Skin of body (tissue), 2 donors: ENCODE measurements around the gene MMS19. TPM values are rescaled to one million over a fixed set of nuclear protein-coding genes. Genes with fewer than 3 reads are reported as not detected.
"Not testable (repeated sequence)": the region's sequence is repeated elsewhere in the genome, so short reads cannot be mapped to it uniquely, and the experiment has no call there.

ENCODE experiments used
- DNase-seq: peaks from one replicate; lab custom pipeline; 2025; lab: John Stamatoyannopoulos, UW
- total RNA-seq: library from RNA; depleted of rRNA; stranded (reverse); fragments of >200 nt; gene quantifications from one replicate; pipeline ENCODE4 v1.2.3, GENCODE V29; 2014

Gene MMS19
- total RNA-seq, 1 donor from 2014 or later = 48.7 TPM

GRCh38 chr10:97502916-97503315 lies 4.7 kb upstream of the MMS19 start:
- no peak for DNase-seq

GRCh38 chr10:97500297-97500575 lies 2.0 kb upstream of the MMS19 start:
- DNase-seq = no peak

GRCh38 chr10:97499561-97500296 lies 1.5 kb upstream of the MMS19 start:
- no peak for DNase-seq

- no peak for DNase-seq
Observed at GRCh38 chr10:97498841-97499560, 779 bp upstream of the MMS19 start, which contains the start of gene UBTD1. TSS of gene UBTD1 (plus strand) at chr10:97498924. CDS start at chr10:97499204, 280 bp downstream.

GRCh38 chr10:97497572-97498075 lies 598 bp downstream of the MMS19 start:
- DNase-seq = no peak

- DNase-seq = no peak
Observed at GRCh38 chr10:97494863-97495506, 3.2 kb downstream of the MMS19 start.

- no peak for DNase-seq
Observed at GRCh38 chr10:97494151-97494550, 4.1 kb downstream of the MMS19 start.

GRCh38 chr10:97490592-97490991 lies 7.6 kb downstream of the MMS19 start:
- DNase-seq = no peak

- no peak for DNase-seq
Observed at GRCh38 chr10:97485647-97486281, 12.5 kb downstream of the MMS19 start.

- DNase-seq = no peak
Observed at GRCh38 chr10:97483921-97484320, 14.3 kb downstream of the MMS19 start.

GRCh38 chr10:97483506-97483905 lies 14.7 kb downstream of the MMS19 start:
- no peak for DNase-seq

- DNase-seq = no peak
Observed at GRCh38 chr10:97482381-97482780, 15.8 kb downstream of the MMS19 start.

- no peak for DNase-seq
Observed at GRCh38 chr10:97481071-97481470, 17.2 kb downstream of the MMS19 start.

- no peak for DNase-seq
Observed at GRCh38 chr10:97479939-97480338, 18.3 kb downstream of the MMS19 start.

GRCh38 chr10:97479410-97479809 lies 18.8 kb downstream of the MMS19 start:
- not testable (repeated sequence) for DNase-seq

- no peak for DNase-seq
Observed at GRCh38 chr10:97475936-97476594, 22.2 kb downstream of the MMS19 start.

- DNase-seq = no peak
Observed at GRCh38 chr10:97474918-97475317, 23.3 kb downstream of the MMS19 start.

GRCh38 chr10:97468781-97469180 lies 29.4 kb downstream of the MMS19 start:
- DNase-seq = not testable (repeated sequence)

- no peak for DNase-seq
Observed at GRCh38 chr10:97468162-97468561, 30.1 kb downstream of the MMS19 start.

- DNase-seq = no peak
Observed at GRCh38 chr10:97466755-97467154, 31.5 kb downstream of the MMS19 start.

- no peak for DNase-seq
Observed at GRCh38 chr10:97465982-97466381, 32.2 kb downstream of the MMS19 start.
